ENCODE data around the gene UCMA.

- TF ChIP-seq POLR2A (IDR thresholded peaks at IDR 0.05; ENCODE audit: low read depth, low read length) (no peak), POLR2AphosphoS5 (IDR thresholded peaks at IDR 0.05; ENCODE audit: low read depth, low read length) (no peak)
Measured at GRCh38 chr10:13183625-13184024, 50.5 kb downstream of the UCMA start.
